Measurements from ENCODE around the gene ING5. TPM values are rescaled to one million over a fixed set of nuclear protein-coding genes. Genes with fewer than 3 reads are reported as not detected.

The ING5 gene
- total RNA-seq, 1 donor from 2014 or later, result 38.3 TPM

GRCh38 chr2:241770936-241771285 lies 69.1 kb downstream of the ING5 start:
- Mint-ChIP-seq H3K4me1 (ENCODE audit: low read depth, unreplicated experiment) (peaks cover 2% of the 10 kb centered on the region), H3K27me3 (ENCODE audit: unreplicated experiment) (peaks cover 2% of the 10 kb centered on the region), H3K27ac (ENCODE audit: unreplicated experiment) (no peak overlapping the region), H3K36me3 (ENCODE audit: unreplicated experiment) (no peaks in the 10 kb centered on the region), H3K9me3 (ENCODE audit: unreplicated experiment) (peaks cover 1% of the 10 kb centered on the region), H3K4me3 (ENCODE audit: unreplicated experiment) (no peak overlapping the region)
- TF ChIP-seq CTCF (IDR thresholded peaks at IDR 0.05; ENCODE audit: partially characterized antibody, unreplicated experiment), result no peak
- DNase-seq, result no peak

GRCh38 chr2:241771286-241772062 lies 69.6 kb downstream of the ING5 start:
- Mint-ChIP-seq H3K4me3 (ENCODE audit: unreplicated experiment) (no peak overlapping the region), H3K27me3 (ENCODE audit: unreplicated experiment) (peaks cover 2% of the 10 kb centered on the region), H3K4me1 (ENCODE audit: low read depth, unreplicated experiment) (peaks cover 2% of the 10 kb centered on the region), H3K9me3 (ENCODE audit: unreplicated experiment) (peaks cover 1% of the 10 kb centered on the region), H3K27ac (ENCODE audit: unreplicated experiment) (no peak overlapping the region), H3K36me3 (ENCODE audit: unreplicated experiment) (no peaks in the 10 kb centered on the region)
- peak; percentile 19 for DNase-seq
- TF ChIP-seq CTCF (IDR thresholded peaks at IDR 0.05; ENCODE audit: partially characterized antibody, unreplicated experiment), result no peak

- H3K27ac Mint-ChIP-seq (ENCODE audit: unreplicated experiment), result no peak overlapping the region
- DNase-seq, result no peak
- peaks cover 1% of the 10 kb centered on the region for H3K9me3 Mint-ChIP-seq (ENCODE audit: unreplicated experiment)
These were observed 70.2 kb downstream of the ING5 start for GRCh38 chr2:241772063-241772499.

GRCh38 chr2:241773511-241774418 lies 71.9 kb downstream of the ING5 start:
- H3K4me1 Mint-ChIP-seq (ENCODE audit: low read depth, unreplicated experiment), result peaks cover 2% of the 10 kb centered on the region
- peaks cover 1% of the 10 kb centered on the region for H3K9me3 Mint-ChIP-seq (ENCODE audit: unreplicated experiment)
- no peaks in the 10 kb centered on the region for H3K36me3 Mint-ChIP-seq (ENCODE audit: unreplicated experiment)
- DNase-seq, result no peak
- H3K27ac Mint-ChIP-seq (ENCODE audit: unreplicated experiment), result no peak overlapping the region
- H3K27me3 Mint-ChIP-seq (ENCODE audit: unreplicated experiment), result peaks cover 4% of the 10 kb centered on the region
- no peak for TF ChIP-seq CTCF (IDR thresholded peaks at IDR 0.05; ENCODE audit: partially characterized antibody, unreplicated experiment)
- H3K4me3 Mint-ChIP-seq (ENCODE audit: unreplicated experiment), result no peak overlapping the region

More at GRCh38 chr2:241772063-241772499, 70.2 kb downstream of the ING5 start:
- peaks cover 2% of the 10 kb centered on the region for H3K27me3 Mint-ChIP-seq (ENCODE audit: unreplicated experiment)
- no peak overlapping the region for H3K4me3 Mint-ChIP-seq (ENCODE audit: unreplicated experiment)
- peaks cover 2% of the 10 kb centered on the region for H3K4me1 Mint-ChIP-seq (ENCODE audit: low read depth, unreplicated experiment)
- TF ChIP-seq CTCF (IDR thresholded peaks at IDR 0.05; ENCODE audit: partially characterized antibody, unreplicated experiment), result no peak
- no peaks in the 10 kb centered on the region for H3K36me3 Mint-ChIP-seq (ENCODE audit: unreplicated experiment)

Data from glutamatergic neuron (in vitro differentiated cells).